PFSK-1 (cell line): ENCODE data around the gene PCDHA2.

ENCODE experiments used
- FOXP2 ChIP-seq: optimal IDR thresholded peaks from 2 replicates; pipeline ENCODE3; 2011; ENCODE audit warnings: borderline replicate concordance, control low read depth, inconsistent platforms; ENCODE audit not compliant: insufficient read depth; ENCODE audit errors: extremely low read length, extremely low read depth
- POLR2AphosphoS5 ChIP-seq: IDR thresholded peaks from 2 replicates; pipeline ENCODE4 v1.6.1; 2012; ENCODE audit warnings: low read depth, mild to moderate bottlenecking, control low read depth, low read length, moderate library complexity
- REST ChIP-seq, 2 experiments: IDR thresholded peaks; 2 replicates each; pipeline versions ENCODE4 v1.6.1 to v1.8.0; 2011 to 2012; ENCODE audit warnings: low read depth in 2 of 2, low read length in 2 of 2, control low read depth in 1 of 2, inconsistent platforms in 1 of 2, mild to moderate bottlenecking in 1 of 2, moderate library complexity in 1 of 2; ENCODE audit not compliant: insufficient read depth in 1 of 2
- TAF1 ChIP-seq: IDR thresholded peaks from 2 replicates; pipeline ENCODE4 v1.6.1; 2012; ENCODE audit warnings: low read length, control low read depth, borderline replicate concordance; ENCODE audit not compliant: insufficient read depth

- TF ChIP-seq REST (IDR thresholded peaks at IDR 0.05; ENCODE audit: insufficient read depth in 1 of 2, low read depth in 2 of 2, low read length in 2 of 2) (no peak), FOXP2 (no peak), POLR2AphosphoS5 (no peak), TAF1 (no peak)
Observed at GRCh38 chr5:140802781-140803271, 8.2 kb downstream of the PCDHA2 start.
